Measurements from ENCODE around the gene ABCA13.

Gene ABCA13

GRCh38 chr7:48438206-48438605 is 266.9 kb downstream of the ABCA13 start:
- no peak for DNase-seq

- DNase-seq = no peak
These were observed 270.7 kb downstream of the ABCA13 start for GRCh38 chr7:48441848-48442492.

DNA sequence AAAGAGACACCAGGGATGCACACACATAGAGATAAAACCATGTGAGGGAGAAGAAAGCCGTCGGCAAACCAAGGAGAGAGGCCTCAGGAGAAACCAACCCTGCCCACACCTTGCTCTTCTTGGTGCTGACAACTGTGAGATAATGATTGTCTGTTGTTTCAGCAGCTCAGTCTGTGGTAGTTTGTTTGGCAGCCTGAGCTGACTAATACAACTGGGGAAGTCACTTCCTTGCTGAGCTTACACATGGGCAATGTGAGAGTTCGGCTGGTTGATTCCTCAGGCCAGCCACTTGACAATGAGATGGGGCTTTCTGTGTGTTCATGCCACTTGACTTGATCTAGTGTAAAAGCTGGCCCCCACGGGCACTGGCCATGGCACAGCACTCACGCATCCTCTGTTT is 271.8 kb downstream of the ABCA13 start:
- DNase-seq = no peak

- no peak for DNase-seq
These were observed 275.5 kb downstream of the ABCA13 start for GRCh38 chr7:48446721-48447120.

GRCh38 chr7:48452218-48452617 is 281.0 kb downstream of the ABCA13 start:
- DNase-seq = no peak

DNA sequence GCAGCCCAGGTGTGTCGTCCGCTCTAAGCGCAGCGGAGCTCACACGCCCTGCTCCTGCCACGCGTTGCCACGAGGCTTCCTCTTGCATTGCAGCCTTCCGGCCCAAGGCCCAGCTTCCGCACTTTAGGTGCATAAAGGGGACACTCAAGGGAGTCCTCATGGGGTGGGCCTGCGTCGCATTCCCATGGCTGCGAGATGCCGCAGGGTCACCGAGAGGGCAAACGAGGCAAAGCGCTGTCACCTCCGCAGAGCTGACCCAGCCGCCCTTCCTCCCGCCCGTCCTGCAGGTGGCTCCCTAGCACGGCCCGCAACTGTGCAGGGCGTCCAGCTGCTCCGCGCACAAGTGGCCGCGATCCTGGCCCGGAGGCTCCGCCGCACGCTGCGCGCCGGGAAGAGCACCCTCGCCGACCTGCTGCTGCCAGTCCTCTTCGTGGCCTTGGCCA is 283.5 kb downstream of the ABCA13 start:
- DNase-seq = no peak

- DNase-seq = no peak
These were observed 284.1 kb downstream of the ABCA13 start for GRCh38 chr7:48455363-48455762.

- no peak for DNase-seq
These were observed 287.7 kb downstream of the ABCA13 start for GRCh38 chr7:48458701-48459524.

GRCh38 chr7:48466713-48467112 is 295.5 kb downstream of the ABCA13 start:
- no peak for DNase-seq

GRCh38 chr7:48471196-48471595 is 299.9 kb downstream of the ABCA13 start:
- DNase-seq = no peak

- no peak for DNase-seq
These were observed 301.4 kb downstream of the ABCA13 start for GRCh38 chr7:48472640-48473039.

DNA sequence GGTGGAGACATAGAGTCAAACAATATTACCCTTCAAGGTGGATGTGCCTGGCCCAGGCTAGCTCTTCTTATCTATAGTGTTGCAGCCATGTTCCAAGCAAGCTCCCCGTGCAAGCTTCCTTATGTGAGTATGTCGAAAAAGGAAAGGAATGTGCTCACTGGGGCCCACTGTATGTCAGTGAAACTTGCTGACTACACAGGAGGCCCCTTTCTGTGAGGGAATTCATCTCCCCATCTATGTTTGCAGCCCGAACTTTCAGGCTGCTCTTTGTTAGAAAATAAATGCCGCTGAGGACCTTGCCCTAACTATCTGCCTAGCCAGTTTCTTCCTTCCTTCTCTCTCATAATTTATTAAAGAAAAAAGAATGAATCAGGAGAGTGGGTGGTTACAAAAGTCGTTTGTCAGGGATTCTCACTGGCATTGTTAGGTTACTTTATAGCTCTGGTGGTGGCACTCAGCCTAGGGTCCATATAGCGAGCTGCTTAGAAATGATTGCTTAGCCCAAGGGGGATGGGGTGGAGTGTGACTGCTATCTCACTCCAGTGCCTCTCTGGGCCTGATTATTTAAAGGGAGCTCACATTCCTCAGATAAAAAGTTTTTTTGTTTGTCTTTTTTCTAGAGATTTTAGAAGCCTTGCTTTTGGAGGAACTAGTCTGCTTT is 302.1 kb downstream of the ABCA13 start:
- DNase-seq = no peak

DNA sequence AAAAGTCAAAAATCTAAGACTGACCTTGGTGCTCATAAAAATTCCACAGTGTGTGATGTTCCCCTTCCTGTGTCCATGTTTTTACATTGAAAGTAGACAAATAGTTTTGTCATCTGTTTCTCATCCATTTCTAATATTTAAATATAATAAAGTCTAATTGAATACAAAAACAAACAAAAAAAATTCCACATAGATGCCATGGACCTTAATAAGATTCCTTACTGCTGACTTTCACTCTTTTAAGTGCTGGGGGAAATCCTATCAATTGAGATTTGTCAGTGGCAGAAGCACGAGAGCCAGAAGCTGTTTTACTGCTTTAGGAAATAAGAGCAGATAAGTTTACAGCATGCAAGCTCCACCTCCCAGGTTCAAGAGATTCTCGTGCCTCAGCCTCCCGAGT is 310.0 kb downstream of the ABCA13 start:
- DNase-seq = no peak

GRCh38 chr7:48497521-48497920 is 326.3 kb downstream of the ABCA13 start:
- DNase-seq = no peak

- DNase-seq = no peak
These were observed 330.8 kb downstream of the ABCA13 start for GRCh38 chr7:48502021-48502420.

- DNase-seq = no peak
These were observed 333.8 kb downstream of the ABCA13 start for GRCh38 chr7:48505051-48505450.

GRCh38 chr7:48505466-48505865 is 334.2 kb downstream of the ABCA13 start:
- no peak for DNase-seq

GRCh38 chr7:48506569-48506968 is 335.3 kb downstream of the ABCA13 start:
- DNase-seq = no peak

- DNase-seq = peak in 1 of 5 donors; percentile 1
These were observed 339.8 kb downstream of the ABCA13 start for GRCh38 chr7:48511080-48511479.

GRCh38 chr7:48512892-48513291 is 341.6 kb downstream of the ABCA13 start:
- DNase-seq = no peak

GRCh38 chr7:48515171-48515570 is 343.9 kb downstream of the ABCA13 start:
- no peak for DNase-seq

DNA sequence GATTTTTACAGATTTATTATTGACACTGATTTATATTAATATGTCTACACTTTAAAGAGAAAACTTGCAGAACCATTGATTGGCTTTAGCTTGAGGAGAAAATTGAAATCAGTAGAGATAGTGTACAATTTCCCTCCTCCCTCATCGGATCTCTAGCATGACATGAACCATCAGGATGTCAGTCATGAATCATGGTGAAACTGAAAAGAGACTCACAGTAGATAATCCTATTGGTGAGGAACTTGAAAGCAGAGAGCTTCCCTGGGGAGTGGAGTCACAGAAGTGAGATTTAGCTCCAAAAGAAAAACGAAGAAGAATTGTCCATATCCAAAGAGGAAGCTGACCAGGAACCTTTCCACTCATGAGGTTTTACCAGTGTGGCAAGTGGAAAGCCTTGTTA is 346.8 kb downstream of the ABCA13 start:
- DNase-seq = no peak

DNA sequence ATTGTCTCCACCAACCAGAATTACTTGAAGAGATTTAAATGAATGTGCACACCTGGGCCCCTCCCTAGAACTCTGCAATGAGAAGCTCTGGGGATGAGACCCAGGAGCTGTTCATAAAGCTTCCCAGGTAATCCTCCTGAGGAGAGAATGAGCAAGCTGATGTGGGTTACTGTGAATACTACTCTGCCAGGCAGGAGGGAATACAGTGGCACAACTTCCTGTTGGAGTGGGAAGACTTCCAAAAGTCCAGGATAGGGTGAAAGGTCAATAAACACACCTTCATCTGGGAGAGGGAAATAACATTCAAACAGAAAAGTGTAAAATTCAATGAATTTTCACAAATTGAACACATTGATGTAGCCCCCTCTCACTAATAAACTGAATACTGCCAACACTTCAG is 351.4 kb downstream of the ABCA13 start:
- DNase-seq = no peak

Measured in T-helper 1 cell (primary cell).